ENCODE results near the gene PTK7.
"Not testable (repeated sequence)": the region's sequence is repeated elsewhere in the genome, so short reads cannot be mapped to it uniquely, and the experiment has no call there.

PTK7 gene

DNA sequence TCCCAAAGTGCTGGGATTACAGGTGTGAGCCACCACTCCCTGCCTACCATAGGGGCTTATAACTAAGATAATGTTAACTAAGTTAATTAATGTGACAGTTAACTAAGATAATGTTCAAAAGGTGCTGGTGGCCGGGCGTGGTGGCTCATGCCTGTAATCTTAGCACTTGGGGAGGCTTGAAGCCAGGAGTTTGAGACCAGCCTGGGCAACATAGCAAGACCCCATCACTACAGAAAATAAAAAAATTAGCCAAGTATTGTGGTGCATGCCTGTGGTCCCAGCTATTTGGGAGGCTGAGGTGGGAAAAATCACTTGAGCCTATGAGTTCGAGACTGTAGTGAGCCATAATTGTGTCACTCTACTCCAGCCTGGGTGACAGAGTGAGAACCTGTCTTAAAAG lies 62.2 kb downstream of the PTK7 start:
- no peak overlapping the region for H3K4me3 ChIP-seq (ENCODE audit: low read length)
- no peak for TF ChIP-seq CTCF (conservative IDR thresholded peaks at IDR 0.05; ENCODE audit: low read depth, low read length)
- no peak for DNase-seq (ENCODE audit: low read depth)

DNA sequence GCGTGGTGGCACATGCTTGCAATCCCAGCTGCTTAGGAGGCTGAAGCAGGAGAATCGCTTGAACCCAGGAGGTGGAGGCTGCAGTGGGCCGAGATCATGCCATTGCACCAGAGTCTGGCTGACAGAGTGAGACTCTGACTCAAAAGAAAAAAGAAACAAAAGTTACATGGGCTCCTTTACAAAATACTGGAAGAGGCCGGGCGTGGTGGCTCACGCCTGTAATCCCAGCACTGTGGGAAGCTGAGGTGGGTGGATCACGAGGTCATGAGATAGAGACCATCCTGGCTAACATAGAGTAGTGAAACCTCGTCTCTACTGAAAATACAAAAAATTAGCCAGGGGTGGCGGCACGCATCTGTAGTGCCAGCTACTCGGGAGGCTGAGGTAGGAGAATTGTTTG lies 63.9 kb downstream of the PTK7 start:
- H3K4me3 ChIP-seq (ENCODE audit: low read length); DNase-seq (ENCODE audit: low read depth): not testable (repeated sequence)

DNA sequence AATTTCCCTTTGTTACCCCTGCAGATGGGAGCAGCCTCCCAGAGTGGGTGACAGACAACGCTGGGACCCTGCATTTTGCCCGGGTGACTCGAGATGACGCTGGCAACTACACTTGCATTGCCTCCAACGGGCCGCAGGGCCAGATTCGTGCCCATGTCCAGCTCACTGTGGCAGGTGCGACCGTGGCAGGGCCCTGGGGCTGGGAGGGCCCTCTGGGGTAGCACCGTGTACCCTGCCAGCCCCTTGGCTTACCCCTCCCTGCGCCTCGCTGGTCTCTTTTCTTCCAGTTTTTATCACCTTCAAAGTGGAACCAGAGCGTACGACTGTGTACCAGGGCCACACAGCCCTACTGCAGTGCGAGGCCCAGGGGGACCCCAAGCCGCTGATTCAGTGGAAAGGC lies 65.5 kb downstream of the PTK7 start:
- no peak for TF ChIP-seq CTCF (conservative IDR thresholded peaks at IDR 0.05; ENCODE audit: low read depth, low read length)
- no peak for DNase-seq (ENCODE audit: low read depth)
- no peak overlapping the region for H3K4me3 ChIP-seq (ENCODE audit: low read length)

- no peak overlapping the region for H3K4me3 ChIP-seq (ENCODE audit: low read length)
- no peak for TF ChIP-seq CTCF (conservative IDR thresholded peaks at IDR 0.05; ENCODE audit: low read depth, low read length)
- DNase-seq (ENCODE audit: low read depth), result no peak
These were observed 66.0 kb downstream of the PTK7 start for GRCh38 chr6:43142101-43142500.

GRCh38 chr6:43143235-43144128 lies 67.4 kb downstream of the PTK7 start:
- no peak overlapping the region for H3K4me3 ChIP-seq (ENCODE audit: low read length)
- no peak for DNase-seq (ENCODE audit: low read depth)
- peak; percentile 95 for TF ChIP-seq CTCF (conservative IDR thresholded peaks at IDR 0.05; ENCODE audit: low read depth, low read length)

GRCh38 chr6:43144879-43145278 lies 68.8 kb downstream of the PTK7 start:
- H3K4me3 ChIP-seq (ENCODE audit: low read length), result no peak overlapping the region
- DNase-seq (ENCODE audit: low read depth), result no peak
- no peak for TF ChIP-seq CTCF (conservative IDR thresholded peaks at IDR 0.05; ENCODE audit: low read depth, low read length)

DNA sequence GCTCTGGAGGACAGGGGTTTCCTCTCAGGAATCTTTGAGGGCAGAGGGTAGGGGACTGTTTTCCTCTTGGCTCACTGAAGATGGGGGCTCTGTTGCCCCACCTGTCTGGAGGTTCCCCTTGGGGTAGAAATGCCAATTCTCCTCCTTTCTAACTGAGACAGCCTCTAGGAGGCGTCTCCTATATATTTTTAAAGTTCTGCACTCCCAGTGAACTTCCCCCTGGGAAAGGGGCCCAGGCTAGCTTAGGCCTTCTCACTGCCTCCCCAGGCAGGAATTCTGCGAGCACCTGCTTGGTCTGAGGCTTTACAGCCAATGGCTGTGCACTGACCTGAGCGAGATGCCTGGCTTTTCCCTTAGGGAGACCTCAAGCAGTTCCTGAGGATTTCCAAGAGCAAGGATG lies 70.1 kb downstream of the PTK7 start:
- TF ChIP-seq CTCF (conservative IDR thresholded peaks at IDR 0.05; ENCODE audit: low read depth, low read length), result no peak
- no peak for DNase-seq (ENCODE audit: low read depth)
- no peak overlapping the region for H3K4me3 ChIP-seq (ENCODE audit: low read length)
